Measurements from ENCODE around the gene UMODL1.

UMODL1 gene

GRCh38 chr21:42027085-42027821, 43.9 kb upstream of the UMODL1 start:
- no peak for DNase-seq (ENCODE audit: low spot score)
- no peak for TF ChIP-seq CTCF (IDR thresholded peaks at IDR 0.05; ENCODE audit: extremely low read depth, insufficient read depth, missing control alignments)
- in situ Hi-C loops (cut with MboI; ENCODE audit: low pct_unique_long_range_greater_than_20kb, low sequenced_read_pairs, unreplicated experiment), result no loop called here

- TF ChIP-seq CTCF (IDR thresholded peaks at IDR 0.05; ENCODE audit: extremely low read depth, insufficient read depth, missing control alignments), result no peak
- in situ Hi-C loops (cut with MboI; ENCODE audit: low pct_unique_long_range_greater_than_20kb, low sequenced_read_pairs, unreplicated experiment), result no loop called here
- no peak for DNase-seq (ENCODE audit: low spot score)
Measured at GRCh38 chr21:42027822-42028765, 43.0 kb upstream of the UMODL1 start.

- in situ Hi-C loops (cut with MboI; ENCODE audit: low pct_unique_long_range_greater_than_20kb, low sequenced_read_pairs, unreplicated experiment), result no loop called here
- no peak for TF ChIP-seq CTCF (IDR thresholded peaks at IDR 0.05; ENCODE audit: extremely low read depth, insufficient read depth, missing control alignments)
- no peak for DNase-seq (ENCODE audit: low spot score)
Measured at GRCh38 chr21:42028766-42029425, 42.2 kb upstream of the UMODL1 start.

GRCh38 chr21:42030311-42030710, 40.8 kb upstream of the UMODL1 start:
- in situ Hi-C loops (cut with MboI; ENCODE audit: low pct_unique_long_range_greater_than_20kb, low sequenced_read_pairs, unreplicated experiment), result no loop called here
- TF ChIP-seq CTCF (IDR thresholded peaks at IDR 0.05; ENCODE audit: extremely low read depth, insufficient read depth, missing control alignments), result no peak
- no peak for DNase-seq (ENCODE audit: low spot score)

GRCh38 chr21:42031241-42031640, 39.9 kb upstream of the UMODL1 start:
- no peak for DNase-seq (ENCODE audit: low spot score)
- TF ChIP-seq CTCF (IDR thresholded peaks at IDR 0.05; ENCODE audit: extremely low read depth, insufficient read depth, missing control alignments), result no peak
- in situ Hi-C loops (cut with MboI; ENCODE audit: low pct_unique_long_range_greater_than_20kb, low sequenced_read_pairs, unreplicated experiment), result no loop called here

- no peak for DNase-seq (ENCODE audit: low spot score)
- in situ Hi-C loops (cut with MboI; ENCODE audit: low pct_unique_long_range_greater_than_20kb, low sequenced_read_pairs, unreplicated experiment), result no loop called here
- TF ChIP-seq CTCF (IDR thresholded peaks at IDR 0.05; ENCODE audit: extremely low read depth, insufficient read depth, missing control alignments), result no peak
Measured at GRCh38 chr21:42031816-42032215, 39.3 kb upstream of the UMODL1 start.
